MM.1S (cell line): ENCODE results near the gene PROCA1.

Experiments
- DNase-seq: peaks from one replicate; pipeline ENCODE4 v3.0.0-alpha.2; 2015
- H2AFZ ChIP-seq: fragments of 300-600 bp; sonication (generic); 2 replicates; pipeline ENCODE4 v1.6.0; 2016; ENCODE audit warnings: antibody characterized with exemption, low read length
- H3F3A ChIP-seq: fragments of 300-600 bp; sonication (generic); 2 replicates; pipeline ENCODE4 v1.6.1; 2016; ENCODE audit warnings: mild to moderate bottlenecking, antibody characterized with exemption, low read length, moderate library complexity, mixed read lengths; ENCODE audit not compliant: insufficient read depth
- H3K27ac ChIP-seq: fragments of 300-600 bp; sonication (generic); 2 replicates; pipeline ENCODE4 v1.5.1; 2016; ENCODE audit warnings: mild to moderate bottlenecking, low read length
- H3K27me3 ChIP-seq: fragments of 300-600 bp; sonication (generic); replicated peaks from 2 replicates; pipeline ENCODE4 v1.6.0; 2016; ENCODE audit warnings: low read length; ENCODE audit not compliant: insufficient read depth
- H3K36me3 ChIP-seq: fragments of 300-600 bp; sonication (generic); replicated peaks from 2 replicates; pipeline ENCODE4 v1.6.1; 2016; ENCODE audit warnings: mild to moderate bottlenecking, low read length, mixed read lengths; ENCODE audit not compliant: insufficient read depth
- H3K4me1 ChIP-seq: fragments of 300-600 bp; sonication (generic); 2 replicates; pipeline ENCODE4 v1.6.1; 2016; ENCODE audit warnings: low read length, mixed read lengths
- H3K4me2 ChIP-seq: fragments of 300-600 bp; sonication (generic); 2 replicates; pipeline ENCODE4 v1.6.0; 2016; ENCODE audit warnings: low read depth, low read length
- H3K4me3 ChIP-seq: fragments of 300-600 bp; sonication (generic); 2 replicates; pipeline ENCODE4 v1.5.1; 2016; ENCODE audit warnings: low read length, mixed read lengths
- H3K79me2 ChIP-seq: fragments of 300-600 bp; sonication (generic); 2 replicates; pipeline ENCODE4 v1.6.1; 2016; ENCODE audit warnings: mixed run types, low read length, mixed read lengths
- H3K9ac ChIP-seq: fragments of 300-600 bp; sonication (generic); 2 replicates; pipeline ENCODE4 v1.6.1; 2016; ENCODE audit warnings: low read length, mixed read lengths
- H3K9me2 ChIP-seq: fragments of 300-600 bp; sonication (generic); replicated peaks from 2 replicates; pipeline ENCODE4 v1.6.1; 2016; ENCODE audit warnings: mild to moderate bottlenecking, low read length, mixed read lengths; ENCODE audit not compliant: insufficient read depth
- H3K9me3 ChIP-seq: fragments of 300-600 bp; sonication (generic); replicated peaks from 2 replicates; pipeline ENCODE4 v1.6.1; 2016; ENCODE audit warnings: mild to moderate bottlenecking, low read length, mixed read lengths; ENCODE audit not compliant: insufficient read depth
- H4K20me1 ChIP-seq: fragments of 300-600 bp; sonication (generic); 2 replicates; pipeline ENCODE4 v1.6.1; 2016; ENCODE audit warnings: mild to moderate bottlenecking, low read length, moderate library complexity, mixed read lengths; ENCODE audit not compliant: insufficient read depth
- CTCF ChIP-seq: fragments of 300-600 bp; sonication (generic); IDR thresholded peaks from 2 replicates; pipeline ENCODE4 v1.5.1; 2016; ENCODE audit warnings: antibody characterized with exemption, low read length, mixed read lengths
- EZH2 ChIP-seq: fragments of 300-600 bp; sonication (generic); optimal IDR thresholded peaks from 2 replicates; pipeline ENCODE3; 2017; ENCODE audit warnings: low read depth, mild to moderate bottlenecking, antibody characterized with exemption, low read length, mixed read lengths
- EZH2phosphoT487 ChIP-seq: fragments of 300-600 bp; sonication (generic); IDR thresholded peaks from 2 replicates; pipeline ENCODE4 v1.6.1; 2018; ENCODE audit warnings: antibody characterized with exemption, low read length

The PROCA1 gene

GRCh38 chr17:28717578-28718332 is 6.1 kb upstream of the PROCA1 start, which contains the start of gene RAB34:
RAB34 (minus strand) TSS chr17:28717868; CDS start chr17:28717266, 602 bp downstream.
- H2AFZ ChIP-seq, result no peak within 1 kb of the TSS
- peaks cover 55% of the 10 kb centered on the region for H3K27me3 ChIP-seq
- no peak for DNase-seq
- H3K36me3 ChIP-seq, result peaks cover 11% of the 10 kb centered on the region; the same call in 1 of the 2 replicates
- peaks cover 30% of the 10 kb centered on the region for H3F3A ChIP-seq
- H3K9me2 ChIP-seq, result no peaks in the 10 kb centered on the region
- H3K9ac ChIP-seq, result no peak within 1 kb of the TSS
- H3K4me1 ChIP-seq, result no peaks in the 10 kb centered on the region; the same call in 1 of the 2 replicates
- H3K79me2 ChIP-seq, result peaks cover 30% of the 10 kb centered on the region
- no peaks in the 10 kb centered on the region for H3K9me3 ChIP-seq
- no peak for TF ChIP-seq CTCF
- TF ChIP-seq EZH2phosphoT487, result no peak
- TF ChIP-seq EZH2, result no peak
- no peak within 1 kb of the TSS for H3K4me3 ChIP-seq
- H3K4me2 ChIP-seq, result no peak within 1 kb of the TSS
- H4K20me1 ChIP-seq, result 0 out of 2 replicates have a peak, but pooled peaks cover 10% of the 10 kb centered on the region
- no peak within 1 kb of the TSS for H3K27ac ChIP-seq

GRCh38 chr17:28716740-28717577 is 5.3 kb upstream of the PROCA1 start:
- H3K36me3 ChIP-seq, result peaks cover 9% of the 10 kb centered on the region; the same call in 1 of the 2 replicates
- peaks cover 22% of the 10 kb centered on the region for H3K79me2 ChIP-seq
- H3K9ac ChIP-seq, result no peak overlapping the region
- peaks cover 63% of the 10 kb centered on the region for H3K27me3 ChIP-seq
- peaks cover 23% of the 10 kb centered on the region for H3F3A ChIP-seq
- no peak overlapping the region for H2AFZ ChIP-seq
- no peaks in the 10 kb centered on the region for H3K9me2 ChIP-seq
- H3K27ac ChIP-seq, result no peak overlapping the region
- no peak overlapping the region for H3K4me3 ChIP-seq
- TF ChIP-seq EZH2 (no peak), EZH2phosphoT487 (no peak), CTCF (no peak)
- H3K4me2 ChIP-seq, result no peak overlapping the region
- no peaks in the 10 kb centered on the region for H3K9me3 ChIP-seq
- H3K4me1 ChIP-seq, result no peaks in the 10 kb centered on the region
- no peak for DNase-seq
- 0 out of 2 replicates have a peak, but pooled peaks cover 6% of the 10 kb centered on the region for H4K20me1 ChIP-seq

- Histone ChIP-seq H3K36me3 (no peaks in the 10 kb centered on the region), H3K27ac (no peak overlapping the region), H3K9me3 (no peaks in the 10 kb centered on the region), H3K79me2 (peaks cover 5% of the 10 kb centered on the region), H3K4me2 (no peak overlapping the region), H3F3A (peaks cover 7% of the 10 kb centered on the region), H3K9ac (no peak overlapping the region), H3K27me3 (peaks cover 65% of the 10 kb centered on the region), H3K9me2 (no peaks in the 10 kb centered on the region), H2AFZ (no peak overlapping the region), H3K4me3 (no peak overlapping the region), H4K20me1 (no peaks in the 10 kb centered on the region), H3K4me1 (0 out of 2 replicates have a peak, but pooled peaks cover 3% of the 10 kb centered on the region)
- DNase-seq, result no peak
- TF ChIP-seq EZH2phosphoT487 (no peak), CTCF (no peak), EZH2 (no peak)
These were observed 3.5 kb upstream of the PROCA1 start for GRCh38 chr17:28715217-28715616.
